Kidney capillary endothelial cell (primary cell): ENCODE results near the gene CACNA1E.

Source experiments
- DNase-seq: peaks from one replicate; pipeline ENCODE4 v3.0.0-alpha.2; 2018; ENCODE audit warnings: low spot score

CACNA1E gene

DNA sequence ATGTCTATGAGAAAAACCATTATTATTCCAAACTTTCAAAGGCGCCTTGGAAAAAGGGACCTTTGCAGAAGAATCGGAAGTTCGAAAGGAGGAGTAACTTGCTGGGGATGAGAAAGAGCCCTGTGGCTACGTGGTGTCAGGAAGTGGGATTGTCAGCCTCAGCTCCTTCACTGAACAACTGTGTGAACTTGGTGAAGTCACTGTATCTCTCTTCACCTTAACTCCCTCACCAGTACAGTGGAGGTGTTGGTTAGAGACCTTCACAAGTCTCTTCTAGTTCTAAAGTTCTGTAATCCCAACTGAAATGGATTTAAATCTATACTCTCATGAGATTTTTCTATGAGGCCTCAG is 285.6 kb downstream of the CACNA1E start:
- no peak for DNase-seq

DNA sequence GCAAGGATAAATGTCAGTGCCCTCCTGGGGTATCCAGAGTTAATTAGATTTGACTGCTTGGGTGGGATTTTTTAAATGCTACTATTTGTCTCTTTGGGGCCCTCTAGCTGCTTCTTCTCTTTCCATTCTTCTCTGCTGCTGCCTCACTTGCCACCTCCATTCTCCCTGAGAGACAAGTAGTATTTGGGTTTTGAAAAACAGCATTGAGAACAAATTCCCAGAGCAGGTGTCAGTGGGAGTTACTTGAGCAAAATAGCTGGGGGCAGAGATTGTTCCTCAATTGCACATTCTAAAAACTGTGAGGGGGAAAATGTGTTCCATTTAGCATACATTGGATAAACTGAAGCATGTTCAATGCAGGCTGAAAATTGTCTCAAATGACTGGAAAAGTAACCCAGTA is 286.5 kb downstream of the CACNA1E start:
- DNase-seq, result no peak

- DNase-seq, result no peak
Measured at GRCh38 chr1:181772714-181773113, 289.4 kb downstream of the CACNA1E start.

DNA sequence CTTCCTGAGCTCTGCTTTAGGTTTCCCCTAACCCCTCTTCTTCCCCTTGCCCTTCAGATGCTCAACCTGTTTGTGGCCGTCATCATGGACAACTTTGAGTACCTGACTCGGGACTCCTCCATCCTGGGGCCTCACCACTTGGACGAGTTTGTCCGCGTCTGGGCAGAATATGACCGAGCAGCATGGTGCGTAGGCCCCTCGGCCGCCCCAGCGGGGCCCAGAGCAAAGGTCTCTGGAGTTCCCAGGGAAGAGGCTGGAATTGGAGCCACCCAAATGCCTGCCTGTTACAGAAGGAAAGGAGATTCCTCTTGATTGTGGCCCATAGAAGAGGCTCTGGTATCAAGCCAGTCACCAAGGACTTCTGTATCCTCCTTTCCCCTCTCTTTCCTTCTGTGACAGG is 292.7 kb downstream of the CACNA1E start:
- DNase-seq, result no peak

DNA sequence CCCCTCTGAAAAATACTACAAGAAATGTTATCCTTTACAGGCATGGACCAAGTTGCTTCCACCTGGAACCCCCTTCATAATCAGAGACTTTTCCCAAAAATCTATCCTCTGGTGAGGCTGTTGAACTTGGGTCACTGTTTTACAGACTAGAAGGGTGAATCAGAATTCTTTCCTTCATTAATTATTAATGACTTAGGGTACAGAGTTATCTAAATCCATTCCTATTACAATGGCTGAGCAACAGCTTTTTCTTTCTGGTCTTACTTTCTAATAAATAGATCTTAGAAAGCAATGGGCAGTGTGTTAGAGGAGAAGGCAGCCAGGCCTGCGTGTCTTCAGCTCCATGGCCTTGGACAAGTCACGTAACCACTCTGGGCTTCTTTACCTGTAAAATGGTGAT is 294.0 kb downstream of the CACNA1E start:
- no peak for DNase-seq

DNA sequence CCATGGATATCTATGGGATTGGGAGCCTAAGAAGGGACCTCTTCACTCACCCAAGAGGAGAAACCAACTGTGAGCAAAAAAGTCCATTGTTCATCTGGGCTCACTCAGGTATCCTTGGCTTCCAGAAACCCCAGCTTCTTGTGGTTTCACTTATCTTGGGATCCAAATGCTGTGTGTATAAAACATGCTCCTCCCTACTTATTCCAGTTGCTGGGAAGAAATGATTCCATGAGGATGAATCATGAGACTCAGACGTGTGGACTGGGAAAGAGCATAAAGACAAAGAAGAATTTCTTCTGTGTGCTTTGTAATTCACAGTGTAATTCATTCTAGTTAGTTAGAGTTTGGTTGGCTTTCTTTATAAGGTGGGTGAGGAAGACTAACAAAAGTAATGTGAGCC is 294.5 kb downstream of the CACNA1E start:
- DNase-seq, result no peak

GRCh38 chr1:181778640-181779260 is 295.4 kb downstream of the CACNA1E start:
- DNase-seq, result no peak

DNA sequence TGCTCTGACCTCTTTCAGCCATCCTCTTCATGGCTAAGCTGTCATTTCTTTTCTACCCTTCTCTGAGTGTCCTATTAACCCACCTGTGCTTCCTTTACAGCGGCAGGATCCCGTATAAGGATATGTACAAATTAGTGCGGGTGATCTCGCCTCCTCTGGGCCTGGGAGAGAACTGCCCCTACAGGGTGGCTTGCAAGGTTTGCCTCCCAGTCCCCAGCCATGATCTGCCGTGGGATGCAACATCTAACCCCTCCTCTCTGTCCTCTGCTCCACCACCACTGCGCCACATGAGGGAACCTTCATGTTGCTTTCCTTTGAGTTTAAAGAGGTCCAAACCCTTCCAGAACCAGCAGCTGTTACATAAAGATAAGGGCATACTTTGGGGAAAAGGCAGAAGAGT is 296.0 kb downstream of the CACNA1E start:
- no peak for DNase-seq

- no peak for DNase-seq
Measured at GRCh38 chr1:181783208-181783607, 299.9 kb downstream of the CACNA1E start.

- DNase-seq, result no peak
Measured at GRCh38 chr1:181784039-181784683, 300.8 kb downstream of the CACNA1E start.

DNA sequence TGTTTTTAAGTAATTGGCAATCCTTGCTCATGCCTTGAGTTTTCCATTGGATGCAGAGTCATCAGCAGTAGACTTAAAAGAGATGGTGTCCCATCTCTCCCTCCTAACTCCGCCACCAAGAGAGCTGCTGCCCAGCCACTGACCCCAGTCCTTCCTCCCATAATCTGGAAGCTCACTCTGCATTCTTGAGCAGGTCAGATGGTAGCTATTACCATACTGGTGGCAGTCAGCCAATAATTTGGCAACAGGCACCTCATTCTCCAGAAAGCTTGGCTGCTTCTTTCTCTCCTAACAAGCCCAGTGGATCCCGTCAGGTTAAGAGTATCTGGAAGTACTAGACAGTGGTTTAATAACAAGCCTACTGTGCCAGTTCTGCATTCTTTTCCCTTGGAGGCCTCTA is 306.1 kb downstream of the CACNA1E start:
- no peak for DNase-seq

- DNase-seq, result no peak
Measured at GRCh38 chr1:181791721-181792120, 308.4 kb downstream of the CACNA1E start.

- DNase-seq, result no peak
Measured at GRCh38 chr1:181793831-181794230, 310.5 kb downstream of the CACNA1E start.

DNA sequence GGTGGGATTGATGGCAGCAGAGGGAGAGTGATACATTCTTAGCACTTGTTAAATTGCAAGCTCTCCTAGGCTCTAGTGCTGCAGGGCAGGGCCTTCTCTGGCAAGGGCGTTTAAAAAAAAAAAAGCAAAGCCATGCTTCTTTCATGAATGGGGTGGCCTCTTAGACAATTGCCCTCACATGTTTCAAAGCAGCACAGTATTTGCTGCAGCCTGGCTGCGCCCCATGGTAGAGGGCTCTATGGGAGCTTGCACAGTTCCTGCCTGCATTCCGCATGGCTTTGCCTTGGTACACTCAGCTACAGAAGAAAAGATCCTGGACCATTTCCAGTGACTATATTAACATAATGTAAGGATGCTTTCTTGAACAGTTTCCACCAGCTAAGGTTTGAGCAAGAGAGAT is 311.0 kb downstream of the CACNA1E start:
- DNase-seq, result no peak

DNA sequence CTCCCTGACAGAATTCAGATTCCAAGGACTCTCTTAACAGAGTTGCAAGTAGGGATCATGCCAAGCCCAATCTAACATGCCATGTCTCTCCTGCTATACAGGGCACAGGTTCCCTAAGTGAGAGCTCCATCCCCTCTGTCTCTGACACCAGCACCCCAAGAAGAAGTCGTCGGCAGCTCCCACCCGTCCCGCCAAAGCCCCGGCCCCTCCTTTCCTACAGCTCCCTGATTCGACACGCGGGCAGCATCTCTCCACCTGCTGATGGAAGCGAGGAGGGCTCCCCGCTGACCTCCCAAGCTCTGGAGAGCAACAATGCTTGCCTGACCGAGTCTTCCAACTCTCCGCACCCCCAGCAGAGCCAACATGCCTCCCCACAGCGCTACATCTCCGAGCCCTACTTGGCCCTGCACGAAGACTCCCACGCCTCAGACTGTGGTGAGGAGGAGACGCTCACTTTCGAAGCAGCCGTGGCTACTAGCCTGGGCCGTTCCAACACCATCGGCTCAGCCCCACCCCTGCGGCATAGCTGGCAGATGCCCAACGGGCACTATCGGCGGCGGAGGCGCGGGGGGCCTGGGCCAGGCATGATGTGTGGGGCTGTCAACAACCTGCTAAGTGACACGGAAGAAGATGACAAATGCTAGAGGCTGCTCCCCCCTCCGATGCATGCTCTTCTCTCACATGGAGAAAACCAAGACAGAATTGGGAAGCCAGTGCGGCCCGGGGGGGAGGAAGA is 315.0 kb downstream of the CACNA1E start:
- no peak for DNase-seq

GRCh38 chr1:181801617-181802016 is 318.3 kb downstream of the CACNA1E start:
- DNase-seq, result no peak

- no peak for DNase-seq
Measured at GRCh38 chr1:181802466-181802865, 319.1 kb downstream of the CACNA1E start.

DNA sequence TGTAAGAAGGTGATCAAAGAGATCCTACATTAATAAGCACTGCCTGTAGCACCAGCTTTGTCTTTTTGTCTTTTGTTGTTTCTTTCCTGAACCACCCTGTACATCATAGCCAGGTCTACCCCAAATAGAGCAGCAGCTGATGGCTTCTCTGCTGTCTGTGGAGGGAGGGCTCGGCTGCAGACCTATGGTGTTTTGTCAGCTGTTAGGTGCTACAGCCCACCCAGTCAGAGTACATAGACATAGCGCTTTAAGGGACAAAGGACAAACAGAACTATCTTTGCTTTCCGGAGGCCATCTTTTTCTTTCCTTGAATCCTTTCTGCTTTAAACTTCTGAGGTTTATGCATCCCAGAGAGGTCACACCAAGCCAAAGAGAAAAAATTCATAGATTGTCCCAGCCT is 320.1 kb downstream of the CACNA1E start:
- DNase-seq, result no peak

GRCh38 chr1:181804989-181805388 is 321.7 kb downstream of the CACNA1E start:
- DNase-seq, result no peak

DNA sequence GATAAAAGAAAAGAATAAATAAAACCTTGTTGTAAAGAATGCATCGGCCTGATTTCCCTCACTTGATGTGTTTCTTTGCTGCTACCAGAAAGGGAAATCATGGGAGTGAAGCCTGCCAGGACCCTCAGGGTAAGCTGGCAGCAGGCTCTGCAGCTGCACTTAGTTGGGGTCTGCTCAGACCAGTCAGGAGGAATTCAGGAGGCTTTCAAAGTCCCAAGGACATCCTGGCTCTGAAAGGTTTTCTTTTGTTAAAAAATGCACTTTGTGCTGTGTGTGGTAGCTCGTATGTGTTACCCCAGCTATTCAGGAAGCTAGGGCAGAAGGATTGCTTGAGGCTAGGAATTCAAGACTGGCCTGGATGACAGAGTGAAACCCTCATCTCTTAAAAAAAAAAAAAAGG is 323.4 kb downstream of the CACNA1E start:
- no peak for DNase-seq

GRCh38 chr1:181807251-181807650 is 323.9 kb downstream of the CACNA1E start:
- DNase-seq, result no peak

- no peak for DNase-seq
Measured at GRCh38 chr1:181809991-181810545, 326.8 kb downstream of the CACNA1E start.

DNA sequence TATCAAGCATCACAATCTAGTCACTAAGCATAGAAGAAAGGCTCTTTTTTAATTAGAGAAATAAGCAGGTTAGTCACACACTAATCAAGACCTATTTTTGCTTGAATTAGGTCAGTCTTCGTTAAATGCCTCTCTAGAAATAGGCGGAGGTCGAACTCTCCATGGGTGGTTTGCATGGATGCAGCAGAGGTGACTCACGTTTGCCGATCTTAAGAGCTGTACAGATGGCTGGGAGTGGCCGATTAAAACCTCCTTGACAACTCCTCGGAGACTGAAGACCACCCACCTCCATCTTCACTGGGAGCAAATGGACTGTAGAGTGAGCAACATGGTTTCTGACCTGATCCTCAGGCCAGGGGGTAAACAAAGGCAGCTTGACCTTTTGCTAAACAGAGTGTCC is 328.9 kb downstream of the CACNA1E start:
- no peak for DNase-seq
